Omental fat pad (tissue), 4 donors: ENCODE measurements around the gene FAM107B. TPM values are rescaled to one million over a fixed set of nuclear protein-coding genes. Genes with fewer than 3 reads are reported as not detected.

Experiments used
- ATAC-seq: fragments of 150-250 bp; one replicate; pipeline ENCODE4 v1.9.1; 2016; ENCODE audit warnings: mild to moderate bottlenecking, moderate library complexity; ENCODE audit not compliant: low FRiP score
- DNase-seq: peaks from one replicate; pipeline ENCODE4 v3.0.0-alpha.2; 2019; ENCODE audit warnings: low spot score
- CTCF ChIP-seq, 3 donors: fragments of 450-650 bp; IDR thresholded peaks; one replicate each; pipeline ENCODE4 v1.5.1; 2016 to 2017; ENCODE audit warnings: antibody characterized with exemption in 3 of 3, mild to moderate bottlenecking in 3 of 3, moderate library complexity in 2 of 3
- total RNA-seq, 4 donors: library from RNA; depleted of rRNA; stranded (reverse); fragments of >200 nt; gene quantifications; one replicate each; pipeline ENCODE4 v1.1.0, GENCODE V29; 2016

FAM107B gene
- total RNA-seq, 4 donors from 2014 or later = 27.3 to 77.5 (median 53.7) TPM

GRCh38 chr10:14566498-14566897 lies 208.2 kb downstream of the FAM107B start:
- TF ChIP-seq CTCF (IDR thresholded peaks at IDR 0.05) = no peak
- ATAC-seq (no peak), DNase-seq (no peak)

- TF ChIP-seq CTCF (IDR thresholded peaks at IDR 0.05) = no peak
- DNase-seq (no peak), ATAC-seq (no peak)
These were observed 209.5 kb downstream of the FAM107B start for GRCh38 chr10:14565199-14565598.

- DNase-seq (no peak), ATAC-seq (peak; percentile 37)
- no peak for TF ChIP-seq CTCF (IDR thresholded peaks at IDR 0.05)
These were observed 210.4 kb downstream of the FAM107B start for GRCh38 chr10:14564268-14564744.

DNA sequence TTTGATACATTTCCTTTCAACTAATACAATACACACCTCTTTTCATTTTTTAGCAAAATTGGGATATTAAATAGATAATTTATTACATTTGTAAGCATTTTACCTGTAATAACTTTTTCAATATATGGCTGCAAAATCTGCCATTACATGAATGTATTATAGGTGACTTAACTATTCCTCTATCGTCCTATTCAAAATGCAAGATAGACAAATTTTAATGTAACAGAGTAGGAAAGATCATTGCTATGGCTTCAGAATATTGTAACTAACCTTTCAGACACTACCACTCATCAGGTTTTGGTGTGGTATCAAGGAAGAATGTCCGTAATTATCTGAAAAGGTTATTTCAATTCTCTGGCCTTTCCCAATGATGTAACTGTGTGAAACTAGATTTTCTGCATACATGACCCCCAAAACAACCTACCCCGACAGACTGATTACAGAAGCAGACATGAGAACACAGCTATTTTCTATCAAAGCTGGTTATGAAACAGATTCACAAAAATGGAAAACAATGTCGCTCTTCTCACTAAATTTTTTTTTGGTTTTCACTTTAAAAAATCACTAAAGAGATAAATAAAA lies 211.2 kb downstream of the FAM107B start:
- DNase-seq (no peak), ATAC-seq (no peak)
- TF ChIP-seq CTCF (IDR thresholded peaks at IDR 0.05) = no peak

DNA sequence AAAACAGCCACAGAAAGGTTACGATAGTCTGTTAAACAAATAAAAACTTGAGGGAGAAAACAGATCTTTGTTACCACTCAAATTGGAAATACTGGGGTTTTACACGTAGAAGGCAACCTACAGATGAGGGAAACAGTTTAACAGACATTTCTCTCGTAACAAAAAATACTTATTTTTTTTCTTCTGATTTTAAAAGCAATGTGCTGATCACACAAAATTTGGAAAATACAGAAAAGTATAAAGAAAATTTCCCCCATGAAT lies 211.7 kb downstream of the FAM107B start:
- DNase-seq (no peak), ATAC-seq (no peak)
- TF ChIP-seq CTCF (IDR thresholded peaks at IDR 0.05) = no peak

DNA sequence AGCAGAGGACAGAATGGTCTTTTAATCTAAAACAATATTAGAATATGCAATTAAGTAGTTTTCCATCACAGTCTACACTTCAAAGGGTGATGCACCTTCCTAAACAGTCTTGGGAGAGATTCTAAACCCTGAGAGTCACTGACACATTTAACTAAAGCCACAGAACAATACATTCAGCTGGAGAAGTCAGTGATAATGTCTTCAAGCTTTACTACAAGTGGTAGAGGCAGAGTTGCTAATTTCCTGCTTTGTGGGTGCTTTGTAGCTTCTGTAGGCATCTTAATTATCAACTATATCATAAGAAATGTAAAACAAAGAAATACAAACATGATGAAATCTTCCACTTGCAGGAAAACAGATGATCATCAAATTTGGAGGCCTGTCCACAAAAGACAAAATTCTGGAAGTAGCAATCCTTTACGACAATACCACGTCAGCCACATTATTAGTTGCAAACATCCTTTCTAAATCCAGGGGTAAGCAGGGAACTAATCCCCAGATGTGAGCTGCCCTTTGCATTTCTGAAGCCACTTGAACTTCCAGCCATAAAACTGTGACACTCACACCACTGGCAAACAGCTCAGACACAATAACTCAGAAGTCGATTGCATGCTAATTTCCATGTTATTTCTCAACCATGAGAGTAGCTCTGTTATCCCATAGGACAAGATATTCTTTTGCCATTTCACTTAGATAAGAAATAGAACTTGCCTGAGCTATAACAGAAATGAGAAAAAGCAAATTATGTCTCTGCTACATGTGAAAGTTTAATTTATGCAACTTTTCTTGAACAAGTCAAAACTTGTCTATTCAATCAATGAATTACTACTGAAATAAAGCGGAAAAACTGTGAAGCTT lies 212.2 kb downstream of the FAM107B start:
- no peak for TF ChIP-seq CTCF (IDR thresholded peaks at IDR 0.05)
- ATAC-seq (no peak), DNase-seq (no peak)
